ENCODE data around the gene TPCN1.

- TF ChIP-seq POLR2A (IDR thresholded peaks at IDR 0.05) (no peak), CTCF (IDR thresholded peaks at IDR 0.05) (no peak)
Observed at GRCh38 chr12:113261847-113262470, 40.7 kb downstream of the TPCN1 start.
